ENCODE measurements around the gene IL1RAPL2. TPM values are rescaled to one million over a fixed set of nuclear protein-coding genes. Genes with fewer than 3 reads are reported as not detected.

IL1RAPL2 gene
- total RNA-seq, 1 donor from 2014 or later: not detected

DNA sequence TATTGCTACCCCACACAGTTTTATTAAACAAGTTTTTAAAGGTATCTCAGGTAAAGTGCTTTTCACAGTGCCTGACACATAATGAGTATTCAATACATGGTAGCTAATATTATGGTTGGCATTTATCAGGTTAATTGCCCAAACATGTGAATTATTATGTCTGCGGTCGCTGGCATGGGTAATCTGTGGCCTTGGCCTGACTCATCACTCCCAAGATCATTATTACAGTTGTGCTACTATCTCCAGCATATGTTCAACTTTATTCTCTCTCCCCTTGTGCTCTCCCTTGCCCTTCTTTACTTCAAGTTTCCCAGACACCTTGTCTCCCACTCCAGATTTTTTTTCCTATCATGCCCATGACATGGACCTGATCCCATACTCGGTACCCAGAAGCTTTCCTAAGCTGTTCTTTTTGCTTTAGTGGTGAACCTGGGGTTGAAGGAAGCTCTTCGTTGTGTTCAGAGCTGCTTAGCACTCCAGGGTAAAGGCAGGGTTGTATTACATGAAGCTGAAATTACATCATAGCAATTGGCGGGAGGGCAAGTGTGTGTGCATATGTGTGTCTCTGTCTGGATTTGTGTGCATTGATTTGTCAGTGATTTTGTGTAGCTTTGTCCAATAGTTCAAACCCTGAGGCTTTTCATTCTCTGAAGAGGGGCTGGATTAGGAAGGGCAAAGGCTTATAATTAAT, 1079.8 kb downstream of the IL1RAPL2 start:
- FAIRE-seq (no peak), DNase-seq (ENCODE audit: low read depth) (peak; percentile 56)
- TF ChIP-seq CTCF (IDR thresholded peaks at IDR 0.05; ENCODE audit: insufficient read depth, low read length, severe bottlenecking): no peak
- no peaks in the 10 kb centered on the region for H3K27me3 ChIP-seq (ENCODE audit: control insufficient read depth, insufficient read depth, low read length)
- H3K36me3 ChIP-seq (ENCODE audit: control insufficient read depth, insufficient read depth, low read length): no peaks in the 10 kb centered on the region
- H3K4me3 ChIP-seq (ENCODE audit: low read depth, low read length): no peak overlapping the region

GRCh38 chrX:105646592-105647372, 1080.8 kb downstream of the IL1RAPL2 start:
- DNase-seq (ENCODE audit: low read depth): no peak
- Histone ChIP-seq H3K27me3 (ENCODE audit: control insufficient read depth, insufficient read depth, low read length) (no peaks in the 10 kb centered on the region), H3K36me3 (ENCODE audit: control insufficient read depth, insufficient read depth, low read length) (no peaks in the 10 kb centered on the region), H3K4me3 (ENCODE audit: low read depth, low read length) (no peak overlapping the region)
- no peak for TF ChIP-seq CTCF (IDR thresholded peaks at IDR 0.05; ENCODE audit: insufficient read depth, low read length, severe bottlenecking)
- FAIRE-seq: no peak

DNA sequence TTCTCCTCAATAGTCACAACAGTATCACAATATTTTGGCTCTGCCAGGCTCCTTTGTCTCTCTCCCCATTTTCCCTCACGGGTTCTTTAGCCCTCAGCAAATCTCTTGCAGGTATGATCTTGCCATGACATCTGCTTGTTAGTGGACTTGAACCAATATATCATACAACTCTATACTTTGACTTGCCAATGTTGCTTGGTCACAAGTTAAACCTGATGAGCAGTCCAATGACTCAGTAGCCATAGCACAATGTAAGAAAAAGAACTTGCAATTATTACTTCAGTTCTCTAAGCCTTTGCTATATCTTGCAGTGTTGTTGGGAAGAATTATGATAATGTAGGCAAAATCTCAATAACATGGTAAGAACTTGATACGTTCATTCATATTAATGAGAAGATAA, 1081.8 kb downstream of the IL1RAPL2 start:
- FAIRE-seq: no peak
- no peak for TF ChIP-seq CTCF (IDR thresholded peaks at IDR 0.05; ENCODE audit: insufficient read depth, low read length, severe bottlenecking)
- DNase-seq (ENCODE audit: low read depth): peak; percentile 53

DNA sequence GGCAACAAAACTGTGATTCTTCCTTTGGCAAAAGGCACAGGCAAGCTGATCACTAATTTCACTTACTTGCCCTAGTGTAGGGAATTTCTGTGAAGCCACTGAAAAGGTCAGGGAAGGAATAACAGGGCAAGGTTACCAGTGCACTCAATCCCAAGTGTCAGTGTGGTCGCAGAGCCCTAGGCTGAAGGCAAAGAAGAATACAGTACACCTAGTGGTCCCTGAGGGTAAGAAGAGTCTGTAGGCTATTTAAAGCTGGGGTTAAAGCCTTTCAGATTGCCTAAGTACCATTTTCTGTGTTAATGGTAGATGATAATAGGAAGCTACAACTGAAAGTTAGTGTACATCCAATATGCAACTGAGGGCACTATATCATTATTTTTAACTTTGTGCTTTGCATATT, 1082.7 kb downstream of the IL1RAPL2 start:
- no peaks in the 10 kb centered on the region for H3K27me3 ChIP-seq (ENCODE audit: control insufficient read depth, insufficient read depth, low read length)
- TF ChIP-seq CTCF (IDR thresholded peaks at IDR 0.05; ENCODE audit: insufficient read depth, low read length, severe bottlenecking): no peak
- FAIRE-seq (no peak), DNase-seq (ENCODE audit: low read depth) (no peak)
- no peak overlapping the region for H3K4me3 ChIP-seq (ENCODE audit: low read depth, low read length)
- H3K36me3 ChIP-seq (ENCODE audit: control insufficient read depth, insufficient read depth, low read length): no peaks in the 10 kb centered on the region

More for the DNA sequence above, 1081.8 kb downstream of the IL1RAPL2 start:
- Histone ChIP-seq H3K27me3 (ENCODE audit: control insufficient read depth, insufficient read depth, low read length) (no peaks in the 10 kb centered on the region), H3K36me3 (ENCODE audit: control insufficient read depth, insufficient read depth, low read length) (no peaks in the 10 kb centered on the region), H3K4me3 (ENCODE audit: low read depth, low read length) (no peak overlapping the region)

DNA sequence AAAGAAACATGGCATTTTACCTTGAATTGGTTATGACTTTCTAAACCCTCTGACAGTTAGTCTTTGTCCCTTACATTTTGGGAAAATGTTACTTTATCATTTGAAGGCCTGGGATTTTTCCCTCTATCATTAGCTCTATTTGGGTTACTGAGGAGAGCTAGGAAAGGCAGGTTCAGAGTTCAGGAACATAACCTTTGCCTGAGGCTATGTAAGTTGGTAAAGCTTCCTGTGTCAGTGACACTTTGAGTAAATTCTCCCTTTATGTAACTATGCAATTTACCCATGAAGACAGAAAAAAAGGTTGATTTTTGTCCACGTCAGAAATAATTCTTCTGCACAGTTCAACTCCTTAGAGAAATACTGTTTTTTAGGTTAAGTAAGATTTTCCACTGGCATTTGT, 1084.6 kb downstream of the IL1RAPL2 start:
- Histone ChIP-seq H3K4me3 (ENCODE audit: low read depth, low read length) (no peak overlapping the region), H3K27me3 (ENCODE audit: control insufficient read depth, insufficient read depth, low read length) (no peaks in the 10 kb centered on the region), H3K36me3 (ENCODE audit: control insufficient read depth, insufficient read depth, low read length) (no peaks in the 10 kb centered on the region)
- FAIRE-seq (no peak), DNase-seq (ENCODE audit: low read depth) (no peak)
- no peak for TF ChIP-seq CTCF (IDR thresholded peaks at IDR 0.05; ENCODE audit: insufficient read depth, low read length, severe bottlenecking)
